Hepatocyte (in vitro differentiated cells): ENCODE data around the gene VWA3A. TPM values are rescaled to one million over a fixed set of nuclear protein-coding genes. Genes with fewer than 3 reads are reported as not detected.
"Not testable (repeated sequence)": the region's sequence is repeated elsewhere in the genome, so short reads cannot be mapped to it uniquely, and the experiment has no call there.

Source experiments
- DNase-seq: peaks from one replicate; pipeline ENCODE4 v3.0.0-alpha.2; 2016; ENCODE audit warnings: low spot score
- H2AFZ ChIP-seq: fragments of 200-600 bp; sonication (generic); 2 replicates; pipeline ENCODE4 v1.6.0; 2016; ENCODE audit warnings: antibody characterized with exemption, mild to moderate bottlenecking
- H3K27ac ChIP-seq: fragments of 200-600 bp; sonication (generic); 2 replicates; pipeline ENCODE4 v1.5.1; 2016; ENCODE audit warnings: mild to moderate bottlenecking
- H3K27me3 ChIP-seq: fragments of 200-600 bp; sonication (generic); 2 replicates; pipeline ENCODE4 v1.6.1; 2016
- H3K36me3 ChIP-seq: fragments of 200-600 bp; sonication (generic); replicated peaks from 2 replicates; pipeline ENCODE4 v1.5.1; 2016; ENCODE audit warnings: low read depth; ENCODE audit not compliant: insufficient read depth
- H3K4me1 ChIP-seq: fragments of 200-600 bp; sonication (generic); 2 replicates; pipeline ENCODE4 v1.5.1; 2016; ENCODE audit warnings: mild to moderate bottlenecking, moderate library complexity; ENCODE audit not compliant: insufficient read depth
- H3K4me2 ChIP-seq: fragments of 200-600 bp; sonication (generic); 2 replicates; pipeline ENCODE4 v1.6.0; 2016
- H3K4me3 ChIP-seq: fragments of 200-600 bp; sonication (generic); 2 replicates; pipeline ENCODE4 v1.5.1; 2016; ENCODE audit warnings: mild to moderate bottlenecking
- H3K79me2 ChIP-seq: fragments of 200-600 bp; sonication (generic); 2 replicates; pipeline ENCODE4 v1.6.0; 2017; ENCODE audit warnings: mild to moderate bottlenecking
- H3K9me2 ChIP-seq: fragments of 200-600 bp; sonication (generic); replicated peaks from 2 replicates; pipeline ENCODE4 v1.6.0; 2017; ENCODE audit warnings: mild to moderate bottlenecking; ENCODE audit not compliant: insufficient read depth
- H3K9me3 ChIP-seq: fragments of 200-600 bp; sonication (generic); 2 replicates; pipeline ENCODE4 v1.5.1; 2016; ENCODE audit warnings: low read depth, mild to moderate bottlenecking
- H4K20me1 ChIP-seq: fragments of 200-600 bp; sonication (generic); 2 replicates; pipeline ENCODE4 v1.6.0; 2016; ENCODE audit warnings: mild to moderate bottlenecking; ENCODE audit not compliant: insufficient read depth, poor library complexity, severe bottlenecking
- EZH2 ChIP-seq: fragments of 200-600 bp; sonication (generic); IDR thresholded peaks from 2 replicates; pipeline ENCODE4 v1.6.1; 2016; ENCODE audit warnings: antibody characterized with exemption, mild to moderate bottlenecking, borderline replicate concordance
- EZH2phosphoT487 ChIP-seq: fragments of 200-600 bp; sonication (generic); IDR thresholded peaks from one replicate; pipeline ENCODE4 v1.6.1; 2018; ENCODE audit warnings: antibody characterized with exemption, mild to moderate bottlenecking, low read depth, moderate library complexity; ENCODE audit not compliant: unreplicated experiment, severe bottlenecking
- WGBS: methylation state at CpG from one replicate; pipeline ENCODE4 v1.1.6; 2016; ENCODE audit warnings: low lambda C conversion rate; ENCODE audit errors: missing lambda C conversion rate; 5-methylcytosine and 5-hydroxymethylcytosine counted together
- polyA plus RNA-seq: library from polyadenylated mRNA; unstranded; fragments of >200 nt; fragmentation: Nextera tagmentation; extraction: Ambion mirVana; gene quantifications from 2 replicates; pipeline ENCODE4 v1.2.1, GENCODE V29; 2016
- total RNA-seq: library from RNA; depleted of rRNA; stranded (reverse); fragments of >200 nt; gene quantifications from 2 replicates; pipeline ENCODE4 v1.2.3, GENCODE V29; 2014
- TF ChIP-seq, protein P1 (sequence below): fragments of 200-600 bp; sonication (generic); IDR thresholded peaks from 2 replicates; pipeline ENCODE4 v1.5.1; 2016; ENCODE audit warnings: antibody characterized with exemption, mild to moderate bottlenecking; ENCODE audit not compliant: poor library complexity

The VWA3A gene
- total and polyA plus RNA-seq, 2 experiments from 2014 or later = 0.03 TPM; not detected in 1

DNA sequence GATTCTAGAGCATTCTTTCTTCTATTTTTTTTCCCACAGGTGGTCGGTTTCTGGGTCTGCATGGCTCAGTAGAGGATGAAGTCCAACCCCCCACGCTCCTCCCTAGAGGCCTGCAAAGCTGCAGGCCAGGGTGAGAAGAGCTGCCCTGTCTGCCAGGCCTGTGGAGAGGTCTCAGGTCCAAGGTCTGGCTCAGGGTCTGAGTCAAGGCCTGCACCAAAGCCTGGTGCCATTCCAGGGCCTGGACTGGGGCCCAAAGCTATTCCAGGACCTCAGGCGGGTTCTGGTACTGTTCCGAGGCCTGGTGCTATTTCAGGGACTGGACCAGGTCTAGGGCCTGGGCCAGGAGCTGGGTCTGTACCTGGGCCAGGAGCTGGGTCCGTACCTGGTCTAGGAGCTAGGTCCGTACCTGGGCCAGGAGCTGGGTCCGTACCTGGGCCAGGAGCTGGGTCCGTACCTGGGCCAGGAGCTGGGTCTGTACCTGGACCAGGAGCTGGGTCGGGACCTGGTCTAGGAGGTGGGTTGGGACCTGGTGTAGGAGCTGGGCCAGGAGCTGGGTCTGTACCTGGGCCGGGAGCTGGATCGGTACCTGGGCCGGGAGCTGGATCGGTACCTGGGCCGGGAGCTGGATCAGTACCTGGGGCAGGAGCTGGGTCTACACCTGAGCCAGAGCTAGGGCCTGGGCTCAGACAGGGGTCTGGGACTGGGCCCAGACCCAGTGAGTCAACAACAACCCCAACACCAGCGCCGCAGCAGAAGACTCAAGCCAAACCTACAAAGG, 73.4 kb downstream of the VWA3A start:
- H3K4me2 ChIP-seq = no peak overlapping the region
- 97% methylated on average over 16 of the region's 16 CpGs for WGBS

DNA sequence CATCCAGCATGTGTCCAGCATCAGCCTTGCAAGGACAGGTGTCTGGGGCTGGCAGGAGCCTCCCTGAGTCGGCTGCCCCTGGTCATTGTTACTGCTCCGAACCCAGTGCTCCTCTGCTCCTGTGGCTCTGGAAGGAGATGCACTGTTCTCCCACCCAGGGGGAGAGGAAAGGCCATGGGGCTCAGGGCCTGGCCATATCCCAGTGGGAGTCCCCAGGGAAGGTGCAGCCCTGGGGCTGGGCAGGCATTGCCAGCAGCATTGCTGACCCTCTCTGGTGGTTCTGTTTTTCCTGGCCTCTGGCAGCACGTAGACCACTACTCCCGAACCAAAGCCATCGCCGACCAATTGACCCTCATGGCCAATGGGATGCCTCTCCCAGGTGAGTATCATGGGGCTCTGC, 79.6 kb downstream of the VWA3A start:
- DNase-seq = no peak

More for the DNA sequence above, 73.4 kb downstream of the VWA3A start:
- no peak for DNase-seq
- no peaks in the 10 kb centered on the region for H3K9me3 ChIP-seq
- no peak overlapping the region for H3K27ac ChIP-seq
- no peak for TF ChIP-seq EZH2phosphoT487
- TF ChIP-seq EZH2 = no peak
- TF ChIP-seq, protein P1, sequence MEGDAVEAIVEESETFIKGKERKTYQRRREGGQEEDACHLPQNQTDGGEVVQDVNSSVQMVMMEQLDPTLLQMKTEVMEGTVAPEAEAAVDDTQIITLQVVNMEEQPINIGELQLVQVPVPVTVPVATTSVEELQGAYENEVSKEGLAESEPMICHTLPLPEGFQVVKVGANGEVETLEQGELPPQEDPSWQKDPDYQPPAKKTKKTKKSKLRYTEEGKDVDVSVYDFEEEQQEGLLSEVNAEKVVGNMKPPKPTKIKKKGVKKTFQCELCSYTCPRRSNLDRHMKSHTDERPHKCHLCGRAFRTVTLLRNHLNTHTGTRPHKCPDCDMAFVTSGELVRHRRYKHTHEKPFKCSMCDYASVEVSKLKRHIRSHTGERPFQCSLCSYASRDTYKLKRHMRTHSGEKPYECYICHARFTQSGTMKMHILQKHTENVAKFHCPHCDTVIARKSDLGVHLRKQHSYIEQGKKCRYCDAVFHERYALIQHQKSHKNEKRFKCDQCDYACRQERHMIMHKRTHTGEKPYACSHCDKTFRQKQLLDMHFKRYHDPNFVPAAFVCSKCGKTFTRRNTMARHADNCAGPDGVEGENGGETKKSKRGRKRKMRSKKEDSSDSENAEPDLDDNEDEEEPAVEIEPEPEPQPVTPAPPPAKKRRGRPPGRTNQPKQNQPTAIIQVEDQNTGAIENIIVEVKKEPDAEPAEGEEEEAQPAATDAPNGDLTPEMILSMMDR = no peak
- no peaks in the 10 kb centered on the region for H4K20me1 ChIP-seq
- H3K36me3 ChIP-seq = no peaks in the 10 kb centered on the region
- peaks cover 25% of the 10 kb centered on the region for H3K27me3 ChIP-seq
- no peak overlapping the region for H2AFZ ChIP-seq
- H3K79me2 ChIP-seq = no peaks in the 10 kb centered on the region
- H3K4me1 ChIP-seq = no peaks in the 10 kb centered on the region
- H3K4me3 ChIP-seq = no peak overlapping the region
- no peaks in the 10 kb centered on the region for H3K9me2 ChIP-seq

DNA sequence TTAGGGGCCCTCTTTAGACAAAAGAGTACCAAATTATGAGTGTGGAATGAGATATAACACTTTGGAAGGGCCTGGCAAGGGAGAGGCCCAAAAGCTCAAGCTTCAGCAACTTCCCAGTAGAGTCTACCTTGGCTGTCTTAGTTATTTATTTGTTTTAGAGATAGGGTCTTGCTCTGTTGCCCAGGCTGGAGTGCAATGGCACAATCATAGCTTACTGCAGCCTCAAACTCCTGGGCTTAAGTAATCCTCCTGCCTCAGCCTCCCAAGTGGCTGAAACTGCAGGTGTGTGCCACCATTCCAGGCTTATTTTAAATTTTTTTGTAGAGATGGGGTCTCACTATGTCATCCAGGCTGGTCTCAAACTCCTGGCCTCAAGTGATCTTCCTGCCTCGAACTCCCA, 80.3 kb downstream of the VWA3A start:
- H3K9me2 ChIP-seq, H3K4me2 ChIP-seq, H4K20me1 ChIP-seq, H3K27me3 ChIP-seq, H3K36me3 ChIP-seq, DNase-seq, H3K27ac ChIP-seq, H3K4me1 ChIP-seq, H2AFZ ChIP-seq, H3K4me3 ChIP-seq, H3K79me2 ChIP-seq, H3K9me3 ChIP-seq: not testable (repeated sequence)
- 92% methylated on average over 1 of the region's 1 CpG for WGBS

More for the DNA sequence above, 79.6 kb downstream of the VWA3A start:
- Histone ChIP-seq H4K20me1 (no peaks in the 10 kb centered on the region), H3K36me3 (no peaks in the 10 kb centered on the region), H3K4me2 (no peak overlapping the region), H3K9me2 (no peaks in the 10 kb centered on the region), H3K27me3 (no peaks in the 10 kb centered on the region), H2AFZ (no peak overlapping the region), H3K9me3 (no peaks in the 10 kb centered on the region), H3K27ac (no peak overlapping the region), H3K4me1 (no peaks in the 10 kb centered on the region), H3K79me2 (no peaks in the 10 kb centered on the region), H3K4me3 (no peak overlapping the region)
- TF ChIP-seq, protein P1 = no peak
- no peak for TF ChIP-seq EZH2
- TF ChIP-seq EZH2phosphoT487 = no peak
- WGBS = 91% methylated on average over 6 of the region's 6 CpGs

DNA sequence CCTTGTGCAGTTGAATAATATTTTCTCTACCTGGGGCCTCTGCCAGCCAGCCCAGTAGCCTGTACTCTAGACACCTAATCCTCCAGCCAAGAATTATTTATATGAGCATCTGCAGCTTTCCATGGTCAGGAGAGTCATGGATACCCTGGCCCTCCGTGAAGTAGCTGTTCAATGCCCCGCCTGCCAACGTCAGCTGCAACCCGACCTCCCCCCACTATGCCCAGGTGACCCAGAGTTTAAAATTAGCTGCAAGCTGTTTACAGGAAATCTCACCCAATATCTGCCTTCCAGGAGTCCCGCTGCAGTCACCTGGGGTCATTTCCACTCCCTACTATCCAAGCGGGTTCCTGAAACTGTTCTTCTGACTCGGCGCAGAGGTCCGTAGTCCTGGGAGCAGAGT, 82.3 kb downstream of the VWA3A start:
- no peaks in the 10 kb centered on the region for H3K9me3 ChIP-seq
- H3K79me2 ChIP-seq = no peaks in the 10 kb centered on the region
- no peak overlapping the region for H3K27ac ChIP-seq
- no peaks in the 10 kb centered on the region for H4K20me1 ChIP-seq
- TF ChIP-seq EZH2 = no peak
- TF ChIP-seq, protein P1 = no peak
- no peak for TF ChIP-seq EZH2phosphoT487
- H3K27me3 ChIP-seq = no peaks in the 10 kb centered on the region
- 80% methylated on average over 9 of the region's 9 CpGs for WGBS
- H3K4me3 ChIP-seq = no peak overlapping the region
- H3K4me2 ChIP-seq = no peak overlapping the region
- no peaks in the 10 kb centered on the region for H3K36me3 ChIP-seq
- no peak for DNase-seq
- no peaks in the 10 kb centered on the region for H3K4me1 ChIP-seq
- no peaks in the 10 kb centered on the region for H3K9me2 ChIP-seq
- no peak overlapping the region for H2AFZ ChIP-seq
